AG04450 (cell line): ENCODE results near the gene OR52E1. TPM values are rescaled to one million over a fixed set of nuclear protein-coding genes. Genes with fewer than 3 reads are reported as not detected.

ENCODE experiments used
- CTCF ChIA-PET: fragments of 300-600, 350-600 bp; formaldehyde crosslinking; extraction: SDS; loops from one replicate; lab custom pipeline; 2022; ENCODE audit warnings: antibody characterized with exemption, inconsistent platforms; lab: Charles Lee
- POLR2A ChIA-PET: fragments of 350-600 bp; formaldehyde crosslinking; extraction: SDS; loops from one replicate; lab custom pipeline; 2021; ENCODE audit warnings: antibody characterized with exemption, inconsistent platforms; lab: Yijun Ruan, JAX
- DNase-seq: peaks from one replicate; pipeline ENCODE4 v3.0.0-alpha.2; 2011; ENCODE audit warnings: low read depth, low spot score
- H3K27ac ChIP-seq: one replicate; pipeline ENCODE4 v1.5.1; 2012; ENCODE audit warnings: low read depth, low read length, control low read depth
- H3K27me3 ChIP-seq: one replicate; pipeline ENCODE4 v1.6.0; 2012; ENCODE audit warnings: low read length; ENCODE audit not compliant: control insufficient read depth, insufficient read depth
- H3K4me3 ChIP-seq: 2 replicates; pipeline ENCODE4 v1.5.1; 2011; ENCODE audit warnings: mild to moderate bottlenecking, low read depth, low read length, control low read depth
- H3K9me3 ChIP-seq: 2 replicates; pipeline ENCODE4 v1.5.1; 2012; ENCODE audit warnings: low read length; ENCODE audit not compliant: control insufficient read depth, insufficient read depth
- CTCF ChIP-seq: IDR thresholded peaks from 2 replicates; pipeline ENCODE4 v1.5.1; 2011; ENCODE audit warnings: low read depth, low read length, control low read depth, inconsistent platforms
- polyA plus RNA-seq: library from polyadenylated mRNA; depleted of rRNA; stranded (reverse); fragments of >200 nt; gene quantifications from 2 replicates; pipeline ENCODE4 v1.2.3, GENCODE V29; 2011; rRNA removed

The OR52E1 gene
- polyA plus RNA-seq, 1 experiment = not detected

DNA sequence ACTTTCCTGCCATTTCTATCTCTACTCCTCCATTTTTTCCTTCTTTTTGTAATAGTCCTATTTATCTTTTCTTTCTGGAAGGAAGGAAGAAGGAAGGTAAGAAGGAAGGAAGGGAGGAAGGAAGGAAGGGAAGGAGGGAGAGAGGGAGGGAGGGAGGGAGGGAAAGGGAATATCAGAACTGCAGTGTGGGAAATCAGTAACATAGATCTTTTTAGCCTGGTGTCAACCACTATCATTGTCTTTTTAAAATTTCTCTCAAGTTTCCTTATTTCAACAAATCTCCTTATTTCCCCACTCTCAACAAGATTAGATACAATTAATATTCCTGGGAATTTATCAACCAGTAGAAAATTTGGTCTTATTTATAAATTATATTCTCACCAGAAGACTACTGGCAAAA, 33.7 kb downstream of the OR52E1 start:
- Histone ChIP-seq H3K4me3 (no peak overlapping the region), H3K27me3 (no peaks in the 10 kb centered on the region), H3K27ac (no peak overlapping the region), H3K9me3 (no peaks in the 10 kb centered on the region)
- ChIA-PET CTCF (no interaction called here), POLR2A (no interaction called here)
- no peak for DNase-seq
- no peak for TF ChIP-seq CTCF

DNA sequence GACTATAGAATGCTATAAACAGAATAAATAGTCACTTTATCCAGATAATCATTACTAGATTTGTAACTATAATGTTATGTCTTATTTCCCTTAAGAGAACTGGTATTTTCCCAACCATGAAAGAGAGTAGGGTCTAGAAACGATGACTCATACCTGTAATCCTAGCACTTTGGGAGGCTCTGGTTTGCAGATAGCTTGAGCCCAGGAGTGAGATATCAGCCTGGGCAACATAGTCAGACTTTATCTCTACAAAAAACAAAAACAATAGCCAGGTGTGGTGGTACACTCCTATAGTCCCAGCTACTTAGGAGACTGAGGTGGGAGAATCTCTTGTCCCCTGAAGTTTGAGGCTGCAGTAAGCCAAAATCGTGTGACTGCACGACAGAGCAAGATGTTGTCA, 37.9 kb downstream of the OR52E1 start:
- ChIA-PET POLR2A (no interaction called here), CTCF (no interaction called here)
- H3K9me3 ChIP-seq = no peaks in the 10 kb centered on the region
- no peak for TF ChIP-seq CTCF
- no peak overlapping the region for H3K27ac ChIP-seq
- no peaks in the 10 kb centered on the region for H3K27me3 ChIP-seq
- H3K4me3 ChIP-seq = no peak overlapping the region
- no peak for DNase-seq

- DNase-seq = no peak
- ChIA-PET CTCF (interaction anchor here (0.7 to 1.7 kb wide), 3 partner anchors 8 to 488 kb away, joined by 4 to 5 read pairs (median 5); no protein-coding TSS in a partner anchor), POLR2A (no interaction called here)
- TF ChIP-seq CTCF = no peak
- H3K9me3 ChIP-seq = no peaks in the 10 kb centered on the region
- no peak overlapping the region for H3K4me3 ChIP-seq
- no peaks in the 10 kb centered on the region for H3K27me3 ChIP-seq
- no peak overlapping the region for H3K27ac ChIP-seq
These were observed 46.0 kb downstream of the OR52E1 start for GRCh38 chr11:5115339-5115738.

DNA sequence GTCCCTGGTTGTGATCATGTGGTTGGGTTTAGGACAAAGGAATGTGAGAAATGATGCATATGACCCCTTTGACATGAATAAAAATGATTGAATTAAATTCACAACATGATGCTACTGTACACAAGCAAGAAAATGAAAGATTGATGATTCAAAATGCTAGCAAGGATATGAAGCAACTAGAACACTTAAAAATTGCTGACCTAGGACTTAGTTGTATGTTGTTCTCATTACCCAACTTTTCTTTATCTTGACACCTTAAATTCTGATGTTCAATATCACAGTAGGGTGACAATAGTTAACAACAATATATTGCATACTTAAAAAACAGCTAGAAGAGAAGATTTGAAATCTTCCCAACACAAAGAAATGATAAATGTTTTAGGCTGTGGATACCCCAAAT, 48.2 kb downstream of the OR52E1 start:
- H3K27me3 ChIP-seq = no peaks in the 10 kb centered on the region
- ChIA-PET POLR2A (no interaction called here), CTCF (no interaction called here)
- no peak for DNase-seq
- H3K4me3 ChIP-seq = no peak overlapping the region
- no peak overlapping the region for H3K27ac ChIP-seq
- no peaks in the 10 kb centered on the region for H3K9me3 ChIP-seq
- TF ChIP-seq CTCF = no peak

- Histone ChIP-seq H3K4me3 (no peak overlapping the region), H3K27ac (no peak overlapping the region), H3K9me3 (no peaks in the 10 kb centered on the region), H3K27me3 (no peaks in the 10 kb centered on the region)
- POLR2A ChIA-PET = no interaction called here
- TF ChIP-seq CTCF = no peak
- no peak for DNase-seq
- CTCF ChIA-PET = interaction anchor here (1.0 to 1.2 kb wide), 3 partner anchors 263 to 482 kb away, joined by 3 read pairs; no protein-coding TSS in a partner anchor
These were observed 49.5 kb downstream of the OR52E1 start for GRCh38 chr11:5118893-5119292.

Other genes starting within 250 kb of the OR52E1 start
- not detected in 2 replicates for gene OR51F2, start 248.3 kb upstream of the OR52E1 start, polyA plus RNA-seq
- not detected in 2 replicates for gene OR51S1, start 220.4 kb upstream of the OR52E1 start, polyA plus RNA-seq
- not detected in 2 replicates for gene OR51T1, start 187.7 kb upstream of the OR52E1 start, polyA plus RNA-seq
- gene OR51A7, start 165.8 kb upstream of the OR52E1 start, polyA plus RNA-seq = not detected in 2 replicates
- not detected in 2 replicates for gene OR51G2, start 150.2 kb upstream of the OR52E1 start, polyA plus RNA-seq
- gene OR51G1, start 145.2 kb upstream of the OR52E1 start, polyA plus RNA-seq = not detected in 2 replicates
- gene OR51A4, start 122.0 kb upstream of the OR52E1 start, polyA plus RNA-seq = not detected in 2 replicates
- gene OR51A2, start 113.9 kb upstream of the OR52E1 start, polyA plus RNA-seq = not detected in 2 replicates
- gene OR51L1, start 74.7 kb upstream of the OR52E1 start, polyA plus RNA-seq = not detected in 2 replicates
- not detected in 2 replicates for gene OR52J3, start 23.0 kb upstream of the OR52E1 start, polyA plus RNA-seq
- gene OR52E2, start 9.9 kb upstream of the OR52E1 start, polyA plus RNA-seq = not detected in 2 replicates
- gene OR52A5, start 68.8 kb downstream of the OR52E1 start, polyA plus RNA-seq = not detected in 2 replicates
- not detected in 2 replicates for gene OR52A1, start 85.2 kb downstream of the OR52E1 start, polyA plus RNA-seq
- gene OR51V1, start 131.1 kb downstream of the OR52E1 start, polyA plus RNA-seq = not detected in 2 replicates
- 0.22 and 0.26 TPM in 2 replicates for gene HBB, start 157.5 kb downstream of the OR52E1 start, polyA plus RNA-seq
- 42.2 and 59.0 TPM in 2 replicates for gene HBD, start 164.9 kb downstream of the OR52E1 start, polyA plus RNA-seq
- 0.41 and 0.45 TPM in 2 replicates for gene HBG1, start 180.3 kb downstream of the OR52E1 start, polyA plus RNA-seq
- gene HBG2, start 185.2 kb downstream of the OR52E1 start, polyA plus RNA-seq = 2.0 and 2.2 TPM in 2 replicates
- 8.3 TPM in 2 replicates for gene HBE1, start 200.4 kb downstream of the OR52E1 start, polyA plus RNA-seq
- 0.67 and 0.82 TPM in 2 replicates for gene OR51B4, start 232.4 kb downstream of the OR52E1 start, polyA plus RNA-seq